ENCODE data around the gene TMUB2. TPM values are rescaled to one million over a fixed set of nuclear protein-coding genes. Genes with fewer than 3 reads are reported as not detected.
"Not testable (repeated sequence)": the region's sequence is repeated elsewhere in the genome, so short reads cannot be mapped to it uniquely, and the experiment has no call there.

Gene TMUB2
- total and polyA plus RNA-seq, 2 experiments from 2014 or later, result 41.6 to 45.0 TPM

DNA sequence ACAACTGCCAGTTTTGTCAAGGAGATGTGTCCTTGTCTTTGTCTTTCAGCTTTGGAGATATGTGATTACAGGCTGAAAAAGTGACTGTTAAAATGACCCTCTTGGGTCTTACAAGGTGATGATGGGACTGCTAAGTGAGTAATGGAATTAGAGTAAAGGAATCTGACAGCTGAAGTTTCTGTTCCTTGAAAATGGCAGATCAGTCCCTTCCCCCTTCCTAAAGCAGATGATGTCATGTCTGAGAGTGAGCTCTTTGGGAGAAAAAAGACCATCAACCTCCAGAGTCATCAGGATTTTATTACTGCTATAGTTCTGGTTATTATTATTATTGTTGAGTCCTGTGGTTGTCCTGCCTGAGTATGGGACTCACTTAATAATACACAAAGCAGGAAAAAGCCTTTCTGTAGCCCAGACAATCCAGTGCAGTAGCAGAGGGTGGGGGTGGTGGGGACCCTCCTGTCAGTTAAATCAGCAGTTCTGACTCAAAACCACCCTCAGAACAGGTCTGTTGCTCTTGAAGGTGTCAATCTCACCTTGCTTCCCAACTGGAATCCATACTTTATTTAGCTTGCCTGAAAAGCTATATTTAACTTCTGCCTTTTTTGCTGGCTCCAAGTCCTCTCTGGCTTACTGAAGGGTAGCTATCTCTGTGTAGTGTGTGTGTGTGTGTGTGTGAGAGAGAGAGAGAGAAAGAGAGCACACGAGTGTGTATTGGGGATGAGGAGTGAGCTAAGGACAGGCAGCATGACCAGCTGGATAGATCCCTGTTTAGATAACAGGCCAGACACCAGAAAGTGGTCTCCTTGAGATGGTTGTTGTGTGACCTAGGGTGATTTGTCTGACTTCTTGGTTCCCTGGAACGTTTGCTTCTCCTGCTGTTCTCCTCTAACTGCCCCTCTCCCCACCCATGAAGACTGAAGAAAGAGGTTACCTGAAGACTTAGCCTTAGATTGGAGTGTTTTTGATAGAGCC is 40.1 kb upstream of the TMUB2 start:
- Histone ChIP-seq H3K9me3 (ENCODE audit: low read depth) (no peaks in the 10 kb centered on the region), H3K4me2 (ENCODE audit: unreplicated experiment) (no peak overlapping the region), H3K9ac (no peak overlapping the region), H3K36me3 (ENCODE audit: low read depth) (no peaks in the 10 kb centered on the region), H4K20me1 (ENCODE audit: insufficient read depth) (no peaks in the 10 kb centered on the region), H3F3A (ENCODE audit: insufficient read depth) (peaks cover 10% of the 10 kb centered on the region; the same call in 1 of the 2 replicates), H3K27ac (no peak overlapping the region), H3K4me1 (ENCODE audit: insufficient read depth) (no peaks in the 10 kb centered on the region), H3K4me3 (no peak overlapping the region), H3K9me2 (ENCODE audit: insufficient read depth) (no peaks in the 10 kb centered on the region), H3K27me3 (replicated peaks; ENCODE audit: insufficient read depth) (no peaks in the 10 kb centered on the region), H2AFZ (no peak overlapping the region), H3K79me2 (ENCODE audit: insufficient read depth) (peaks cover 20% of the 10 kb centered on the region; the same call in 1 of the 2 replicates)
- no peak for TF ChIP-seq EZH2 (IDR thresholded peaks at IDR 0.05; ENCODE audit: insufficient read depth, poor library complexity, severe bottlenecking)
- TF ChIP-seq EZH2phosphoT487 (IDR thresholded peaks at IDR 0.05; ENCODE audit: insufficient read depth, low read depth), result no peak
- 35 to 57% methylated on average over 2 of the region's 2 CpGs for WGBS, 2 experiments (ENCODE audit: low coverage in 1 of 2, low lambda C conversion rate in 2 of 2, missing lambda C conversion rate in 2 of 2)
- DNase-seq, result no peak
- in situ Hi-C loops (cut with MboI), result no loop called here

DNA sequence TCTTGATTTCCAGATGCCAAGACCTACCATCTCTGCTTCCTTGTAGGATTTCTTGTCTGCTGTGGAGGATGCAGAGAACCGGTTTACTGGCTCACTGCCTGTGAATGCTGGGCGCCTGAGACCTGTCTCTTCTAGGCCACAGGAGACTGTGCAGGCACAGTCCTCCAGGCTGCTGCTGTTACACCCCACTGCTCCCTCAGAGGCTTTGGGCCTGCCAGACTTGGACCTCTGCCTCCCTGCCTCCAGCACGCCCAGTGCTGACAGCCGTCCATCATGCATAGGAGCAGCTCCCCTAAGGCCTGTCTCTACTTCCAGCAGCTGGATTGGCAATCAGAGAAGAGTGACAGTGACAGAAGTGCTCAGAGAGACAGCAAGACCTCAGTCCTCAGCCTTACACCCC is 39.0 kb upstream of the TMUB2 start:
- in situ Hi-C loops (cut with MboI), result no loop called here
- Histone ChIP-seq H3K9me3 (ENCODE audit: low read depth) (no peaks in the 10 kb centered on the region), H3K4me1 (ENCODE audit: insufficient read depth) (no peaks in the 10 kb centered on the region), H4K20me1 (ENCODE audit: insufficient read depth) (no peaks in the 10 kb centered on the region), H3K4me3 (no peak overlapping the region), H3K9ac (no peak overlapping the region), H3F3A (ENCODE audit: insufficient read depth) (peaks cover 7% of the 10 kb centered on the region; the same call in 1 of the 2 replicates), H3K9me2 (ENCODE audit: insufficient read depth) (no peaks in the 10 kb centered on the region), H3K36me3 (ENCODE audit: low read depth) (no peaks in the 10 kb centered on the region), H3K27me3 (replicated peaks; ENCODE audit: insufficient read depth) (no peaks in the 10 kb centered on the region), H2AFZ (no peak overlapping the region), H3K4me2 (ENCODE audit: unreplicated experiment) (no peak overlapping the region), H3K79me2 (ENCODE audit: insufficient read depth) (peaks cover 24% of the 10 kb centered on the region; the same call in 1 of the 2 replicates), H3K27ac (no peak overlapping the region)
- TF ChIP-seq EZH2phosphoT487 (IDR thresholded peaks at IDR 0.05; ENCODE audit: insufficient read depth, low read depth) (no peak), EZH2 (IDR thresholded peaks at IDR 0.05; ENCODE audit: insufficient read depth, poor library complexity, severe bottlenecking) (no peak)
- DNase-seq, result no peak
- WGBS, 2 experiments (ENCODE audit: low coverage in 1 of 2, low lambda C conversion rate in 2 of 2, missing lambda C conversion rate in 2 of 2), result 78 to 91% methylated on average over 4 of the region's 4 CpGs

DNA sequence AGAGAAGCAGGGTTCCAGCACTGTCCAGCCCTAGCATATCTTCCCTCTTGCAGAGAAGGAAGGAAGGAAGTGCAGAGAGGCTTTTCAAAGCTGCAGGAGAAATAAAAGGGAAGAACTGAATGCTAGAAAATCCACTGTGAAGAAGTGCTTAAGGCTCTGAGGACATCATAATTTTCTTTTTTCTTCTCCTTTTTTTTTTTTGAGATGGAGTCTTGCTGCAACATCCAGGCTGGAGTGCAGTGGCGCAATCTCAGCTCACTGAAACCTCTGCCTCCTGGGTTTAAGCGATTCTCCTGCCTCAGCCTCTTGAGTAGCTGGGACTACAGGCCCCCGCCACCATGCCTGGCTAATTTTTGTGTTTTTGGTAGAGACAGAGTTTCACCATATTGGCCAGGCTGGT is 37.7 kb upstream of the TMUB2 start:
- whole genome bisulfite sequencing, 2 experiments (ENCODE audit: low coverage in 1 of 2, low lambda C conversion rate in 2 of 2, missing lambda C conversion rate in 2 of 2), result 97 to 98% methylated on average over 3 of the region's 3 CpGs
- H3K4me3 ChIP-seq; in situ Hi-C loops (cut with MboI); H3K4me2 ChIP-seq (ENCODE audit: unreplicated experiment); H2AFZ ChIP-seq; H3K9me2 ChIP-seq (ENCODE audit: insufficient read depth); H3K9me3 ChIP-seq (ENCODE audit: low read depth); H4K20me1 ChIP-seq (ENCODE audit: insufficient read depth); H3K27me3 ChIP-seq (replicated peaks; ENCODE audit: insufficient read depth); H3K4me1 ChIP-seq (ENCODE audit: insufficient read depth); H3K27ac ChIP-seq; H3F3A ChIP-seq (ENCODE audit: insufficient read depth); H3K9ac ChIP-seq; H3K36me3 ChIP-seq (ENCODE audit: low read depth); DNase-seq: not testable (repeated sequence)
- peaks cover 15% of the 10 kb centered on the region; the same call in 1 of the 2 replicates for H3K79me2 ChIP-seq (ENCODE audit: insufficient read depth)

GRCh38 chr17:44149750-44150329 is 36.9 kb upstream of the TMUB2 start:
- H3K4me2 ChIP-seq (ENCODE audit: unreplicated experiment), result no peak overlapping the region
- H3K79me2 ChIP-seq (ENCODE audit: insufficient read depth), result peaks cover 15% of the 10 kb centered on the region; the same call in 1 of the 2 replicates
- DNase-seq, result no peak
- H2AFZ ChIP-seq, result no peak overlapping the region
- H3K27me3 ChIP-seq (replicated peaks; ENCODE audit: insufficient read depth), result no peaks in the 10 kb centered on the region
- H3K9me2 ChIP-seq (ENCODE audit: insufficient read depth), result no peaks in the 10 kb centered on the region
- peaks cover 6% of the 10 kb centered on the region; the same call in 1 of the 2 replicates for H3F3A ChIP-seq (ENCODE audit: insufficient read depth)
- H3K9me3 ChIP-seq (ENCODE audit: low read depth), result no peaks in the 10 kb centered on the region
- in situ Hi-C loops (cut with MboI), result no loop called here
- 84 to 91% methylated on average over 4 of the region's 4 CpGs for WGBS, 2 experiments (ENCODE audit: low coverage in 1 of 2, low lambda C conversion rate in 2 of 2, missing lambda C conversion rate in 2 of 2)
- H3K4me3 ChIP-seq, result no peak overlapping the region
- H3K27ac ChIP-seq, result no peak overlapping the region
- H3K9ac ChIP-seq, result no peak overlapping the region
- H3K36me3 ChIP-seq (ENCODE audit: low read depth), result no peaks in the 10 kb centered on the region
- no peaks in the 10 kb centered on the region for H4K20me1 ChIP-seq (ENCODE audit: insufficient read depth)
- TF ChIP-seq EZH2phosphoT487 (IDR thresholded peaks at IDR 0.05; ENCODE audit: insufficient read depth, low read depth) (no peak), EZH2 (IDR thresholded peaks at IDR 0.05; ENCODE audit: insufficient read depth, poor library complexity, severe bottlenecking) (no peak)
- no peaks in the 10 kb centered on the region for H3K4me1 ChIP-seq (ENCODE audit: insufficient read depth)
